Gastroesophageal sphincter (tissue), 4 donors: Measurements from ENCODE around the gene RAD51B. TPM values are rescaled to one million over a fixed set of nuclear protein-coding genes. Genes with fewer than 3 reads are reported as not detected.

Experiments
- ATAC-seq: fragments of 150-250 bp; one replicate; pipeline ENCODE4 v1.9.1; 2016; ENCODE audit warnings: mild to moderate bottlenecking, moderate library complexity
- H3K27ac ChIP-seq, 4 donors: fragments of 200-600 bp; sonication (generic) in 3 of 4; 1 replicate in 3 of 4; 2 replicates in 1 of 4; pipeline ENCODE4 v1.5.1; 2016 to 2019
- H3K27me3 ChIP-seq: fragments of 200-600 bp; sonication (generic); one replicate; pipeline ENCODE4 v1.5.1; 2019
- H3K36me3 ChIP-seq, 2 donors: fragments of 200-600 bp; sonication (generic); one replicate each; pipeline ENCODE4 v1.5.1; 2019; ENCODE audit warnings: control low read depth in 1 of 2
- H3K4me1 ChIP-seq, 3 donors: fragments of 200-600 bp; sonication (generic); 1 replicate in 2 of 3; 2 replicates in 1 of 3; pipeline ENCODE4 v1.5.1; 2016 to 2019; ENCODE audit warnings: control low read depth in 2 of 3
- H3K4me3 ChIP-seq, 2 donors: fragments of 200-600 bp; sonication (generic); one replicate each; pipeline ENCODE4 v1.5.1; 2019; ENCODE audit warnings: mild to moderate bottlenecking in 1 of 2, moderate library complexity in 1 of 2
- H3K9me3 ChIP-seq, 3 donors: fragments of 200-600 bp; sonication (generic); one replicate each; pipeline ENCODE4 v1.5.1; 2017 to 2019; ENCODE audit warnings: control low read depth in 2 of 3
- CTCF ChIP-seq, 4 experiments: fragments of 200-600 bp in 2 of 4; fragments of 450-650 bp in 2 of 4; sonication (generic) in 1 of 4; IDR thresholded peaks; one replicate each; pipeline ENCODE4 v1.5.1; 2017 to 2019; ENCODE audit warnings: antibody characterized with exemption in 4 of 4, mild to moderate bottlenecking in 2 of 4, moderate library complexity in 2 of 4
- EP300 ChIP-seq: sonication (generic); formaldehyde crosslinking; IDR thresholded peaks from one replicate; pipeline ENCODE4 v1.6.1; 2017; ENCODE audit warnings: antibody characterized with exemption, mild to moderate bottlenecking
- POLR2A ChIP-seq, 2 donors: fragments of 450-650 bp; IDR thresholded peaks; one replicate each; pipeline ENCODE4 v1.6.1; 2017; ENCODE audit warnings: antibody characterized with exemption in 2 of 2, mild to moderate bottlenecking in 2 of 2, moderate library complexity in 1 of 2
- POLR2AphosphoS5 ChIP-seq: sonication (generic); formaldehyde crosslinking; IDR thresholded peaks from one replicate; pipeline ENCODE4 v1.6.1; 2017; ENCODE audit warnings: antibody characterized with exemption
- WGBS, 2 donors: methylation state at CpG; one replicate each; pipeline ENCODE4 v1.1.5; 2018; ENCODE audit warnings: low coverage in 1 of 2; 5-methylcytosine and 5-hydroxymethylcytosine counted together
- total RNA-seq, 4 donors: library from RNA; depleted of rRNA; stranded (reverse); fragments of >200 nt; gene quantifications; one replicate each; pipeline ENCODE4 v1.1.0, GENCODE V29; 2016

RAD51B gene
- total RNA-seq, 4 donors from 2014 or later = 5.1 to 7.0 (median 6.0) TPM

GRCh38 chr14:68598621-68599447 lies 779.3 kb downstream of the RAD51B start:
- no peaks in the 10 kb centered on the region for H3K36me3 ChIP-seq
- WGBS, 2 donors = 42 to 57% methylated on average over 11 of the region's 22 CpGs
- no peaks in the 10 kb centered on the region for H3K27me3 ChIP-seq
- H3K4me1 ChIP-seq = peaks cover 0 to 28% (median 4%) of the 10 kb centered on the region in 3 donors
- H3K4me3 ChIP-seq = no peak overlapping the region
- H3K9me3 ChIP-seq = no peaks in the 10 kb centered on the region
- peak; percentile 66 for ATAC-seq
- TF ChIP-seq POLR2AphosphoS5 = no peak
- TF ChIP-seq CTCF (IDR thresholded peaks at IDR 0.05) = no peak
- TF ChIP-seq EP300 = no peak
- TF ChIP-seq POLR2A (IDR thresholded peaks at IDR 0.05) = no peak
- peak overlapping the region; percentile 40 to 81 (median 76) for H3K27ac ChIP-seq

GRCh38 chr14:68599896-68600610 lies 780.5 kb downstream of the RAD51B start:
- 80 to 89% methylated on average over 1 to 5 of the region's 9 CpGs for WGBS, 2 donors
- Histone ChIP-seq H3K27me3 (no peaks in the 10 kb centered on the region), H3K36me3 (no peaks in the 10 kb centered on the region), H3K27ac (peak overlapping the region in 3 of 4 donors; percentile 72 to 81 (median 81)), H3K4me1 (peaks cover 0 to 25% (median 4%) of the 10 kb centered on the region in 3 donors), H3K4me3 (no peak overlapping the region), H3K9me3 (no peaks in the 10 kb centered on the region)
- TF ChIP-seq CTCF (IDR thresholded peaks at IDR 0.05) = no peak
- no peak for TF ChIP-seq POLR2A (IDR thresholded peaks at IDR 0.05)
- no peak for TF ChIP-seq EP300
- no peak for TF ChIP-seq POLR2AphosphoS5
- no peak for ATAC-seq

GRCh38 chr14:68602507-68602906 lies 782.9 kb downstream of the RAD51B start:
- WGBS, 2 donors = 69 to 86% methylated on average over 4 to 5 of the region's 5 CpGs
- no peaks in the 10 kb centered on the region for H3K27me3 ChIP-seq
- ATAC-seq = no peak
- no peak overlapping the region for H3K4me3 ChIP-seq
- peaks cover 0 to 45% (median 13%) of the 10 kb centered on the region in 3 donors for H3K4me1 ChIP-seq
- H3K36me3 ChIP-seq = no peaks in the 10 kb centered on the region
- no peak for TF ChIP-seq POLR2A (IDR thresholded peaks at IDR 0.05)
- TF ChIP-seq CTCF (IDR thresholded peaks at IDR 0.05) = no peak
- no peak for TF ChIP-seq POLR2AphosphoS5
- TF ChIP-seq EP300 = no peak
- no peak overlapping the region for H3K27ac ChIP-seq
- H3K9me3 ChIP-seq = no peaks in the 10 kb centered on the region

- no peaks in the 10 kb centered on the region for H3K9me3 ChIP-seq
- no peaks in the 10 kb centered on the region for H3K27me3 ChIP-seq
- WGBS, 2 donors = 95 to 97% methylated on average over 3 to 4 of the region's 25 CpGs
- peaks cover 0 to 48% (median 18%) of the 10 kb centered on the region in 3 donors for H3K4me1 ChIP-seq
- H3K27ac ChIP-seq = no peak overlapping the region
- no peak for ATAC-seq
- TF ChIP-seq POLR2A (IDR thresholded peaks at IDR 0.05) = no peak
- no peak overlapping the region for H3K4me3 ChIP-seq
- no peaks in the 10 kb centered on the region for H3K36me3 ChIP-seq
Measured at GRCh38 chr14:68603533-68604360, 784.2 kb downstream of the RAD51B start.

- no peaks in the 10 kb centered on the region for H3K27me3 ChIP-seq
- 100% methylated on average over 1 of the region's 9 CpGs; no CpG with 5 or more reads in 1 of the 2 donors for WGBS, 2 donors
- no peaks in the 10 kb centered on the region for H3K9me3 ChIP-seq
- H3K36me3 ChIP-seq = no peaks in the 10 kb centered on the region
- no peak overlapping the region for H3K4me3 ChIP-seq
- TF ChIP-seq CTCF (IDR thresholded peaks at IDR 0.05) (no peak), EP300 (no peak), POLR2AphosphoS5 (no peak), POLR2A (IDR thresholded peaks at IDR 0.05) (no peak)
- H3K27ac ChIP-seq = no peak overlapping the region
- no peak for ATAC-seq
- H3K4me1 ChIP-seq = peaks cover 0 to 43% (median 17%) of the 10 kb centered on the region in 3 donors
Measured at GRCh38 chr14:68604361-68604730, 784.8 kb downstream of the RAD51B start.
